ENCODE measurements around the gene RHD.

Gene RHD

DNA sequence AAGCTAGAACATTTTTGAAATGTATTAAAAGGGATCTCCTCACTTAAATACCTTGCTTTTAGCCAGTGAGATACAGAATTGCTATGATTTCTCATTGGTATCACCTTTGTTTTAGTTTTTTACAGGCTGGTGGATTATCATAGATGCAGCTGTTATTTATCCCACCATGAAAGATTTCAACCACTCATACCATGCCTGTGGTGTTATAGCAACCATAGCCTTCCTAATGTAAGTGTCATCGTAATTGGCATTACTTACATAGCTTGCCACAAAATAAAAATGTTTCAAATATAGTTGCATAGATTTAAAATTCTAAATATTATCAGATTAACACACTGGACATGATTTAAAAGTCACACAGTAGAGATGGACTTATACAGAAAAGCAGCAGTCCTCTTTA lies 70.5 kb downstream of the RHD start:
- no peak for TF ChIP-seq CTCF (IDR thresholded peaks at IDR 0.05)

GRCh38 chr1:25343872-25344271 lies 71.6 kb downstream of the RHD start:
- no peak for TF ChIP-seq CTCF (IDR thresholded peaks at IDR 0.05)

- TF ChIP-seq CTCF (IDR thresholded peaks at IDR 0.05), result no peak
These were observed 75.2 kb downstream of the RHD start for GRCh38 chr1:25347556-25347955.

GRCh38 chr1:25349606-25350005 lies 77.3 kb downstream of the RHD start:
- TF ChIP-seq CTCF (IDR thresholded peaks at IDR 0.05), result no peak

DNA sequence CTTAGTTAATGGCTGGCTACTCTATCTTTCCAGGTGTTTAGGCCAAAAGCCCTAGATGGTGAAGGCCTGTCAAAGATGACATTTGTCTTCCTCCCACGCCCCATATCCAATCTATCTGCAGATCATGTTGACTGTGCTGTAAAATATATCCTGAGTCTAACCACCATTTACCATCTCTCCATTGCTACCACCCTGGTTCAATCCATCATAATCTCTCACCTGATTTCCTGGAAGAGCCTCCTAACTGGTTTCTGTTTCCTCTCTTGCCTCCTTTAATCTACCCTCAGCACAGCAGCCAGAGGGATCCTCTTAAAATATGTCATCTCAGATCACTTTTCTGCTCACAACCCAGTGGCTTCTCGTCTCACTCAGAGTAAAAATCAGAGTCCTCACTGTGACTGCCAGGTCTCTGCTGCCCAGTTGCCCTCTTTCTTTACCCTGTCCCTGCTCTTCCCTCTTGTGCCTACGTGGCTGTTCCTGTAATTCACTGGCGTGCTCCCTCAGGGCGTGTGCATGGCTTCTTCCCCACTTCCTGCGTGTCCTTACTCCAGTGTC lies 83.6 kb downstream of the RHD start:
- no peak for TF ChIP-seq CTCF (IDR thresholded peaks at IDR 0.05)

GRCh38 chr1:25356441-25356840 lies 84.1 kb downstream of the RHD start:
- no peak for TF ChIP-seq CTCF (IDR thresholded peaks at IDR 0.05)

- no peak for TF ChIP-seq CTCF (IDR thresholded peaks at IDR 0.05)
These were observed 84.5 kb downstream of the RHD start for GRCh38 chr1:25356848-25357247.

All from LNCAP (cell line).